ENCODE measurements around the gene DNAH9. TPM values are rescaled to one million over a fixed set of nuclear protein-coding genes. Genes with fewer than 3 reads are reported as not detected.

Gene DNAH9
- total and polyA plus RNA-seq, 2 donors, result 0.79 to 1.2 TPM

GRCh38 chr17:11874756-11875155, 276.5 kb downstream of the DNAH9 start:
- Histone ChIP-seq H3K4me1 (ENCODE audit: insufficient read depth) (no peaks in the 10 kb centered on the region), H3K4me3 (ENCODE audit: low read depth, low read length) (no peak overlapping the region), H3K36me3 (ENCODE audit: insufficient read depth) (no peaks in the 10 kb centered on the region), H3K27ac (ENCODE audit: low read depth) (no peak overlapping the region)
- no peak for DNase-seq (ENCODE audit: extremely low spot score)
- WGBS, result 73% methylated on average over 7 of the region's 7 CpGs

- no peak for DNase-seq (ENCODE audit: extremely low spot score)
- 41% methylated on average over 5 of the region's 5 CpGs for WGBS
- Histone ChIP-seq H3K4me1 (ENCODE audit: insufficient read depth) (no peaks in the 10 kb centered on the region), H3K4me3 (ENCODE audit: low read depth, low read length) (no peak overlapping the region), H3K27ac (ENCODE audit: low read depth) (no peak overlapping the region), H3K36me3 (ENCODE audit: insufficient read depth) (no peaks in the 10 kb centered on the region)
These were observed 282.4 kb downstream of the DNAH9 start for GRCh38 chr17:11880714-11881113.

- WGBS, result 38% methylated on average over 3 of the region's 3 CpGs
These were observed 284.4 kb downstream of the DNAH9 start for GRCh38 chr17:11882716-11883115.

DNA sequence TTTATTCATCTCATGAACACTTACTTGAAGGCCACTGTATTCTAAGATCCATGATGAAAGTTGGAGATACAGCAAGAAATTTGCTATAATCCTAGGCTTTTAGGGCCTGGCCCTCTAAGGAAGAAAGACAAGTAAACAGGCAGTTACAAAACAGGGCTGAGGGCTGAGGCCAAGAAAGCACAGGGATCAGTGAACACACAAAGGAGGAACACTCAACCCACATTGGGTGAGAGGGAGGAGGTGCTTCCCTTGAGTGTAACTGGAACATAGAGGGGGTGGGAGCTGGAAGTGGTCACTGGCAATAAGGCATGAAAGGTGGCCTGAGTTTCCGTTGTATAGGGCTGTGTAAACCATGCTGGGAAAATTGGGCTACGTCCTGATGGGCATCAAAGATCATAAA, 286.8 kb downstream of the DNAH9 start:
- Histone ChIP-seq H3K36me3 (ENCODE audit: insufficient read depth) (no peaks in the 10 kb centered on the region), H3K4me3 (ENCODE audit: low read depth, low read length) (no peak overlapping the region), H3K27ac (ENCODE audit: low read depth) (no peak overlapping the region), H3K4me1 (ENCODE audit: insufficient read depth) (no peaks in the 10 kb centered on the region)
- no peak for DNase-seq (ENCODE audit: extremely low spot score)
- 67% methylated on average over 2 of the region's 2 CpGs for WGBS

More at GRCh38 chr17:11882716-11883115, 284.4 kb downstream of the DNAH9 start:
- H3K4me3 ChIP-seq (ENCODE audit: low read depth, low read length), result no peak overlapping the region
- no peak for DNase-seq (ENCODE audit: extremely low spot score)
- H3K4me1 ChIP-seq (ENCODE audit: insufficient read depth), result no peaks in the 10 kb centered on the region
- no peak overlapping the region for H3K27ac ChIP-seq (ENCODE audit: low read depth)
- H3K36me3 ChIP-seq (ENCODE audit: insufficient read depth), result no peaks in the 10 kb centered on the region

DNA sequence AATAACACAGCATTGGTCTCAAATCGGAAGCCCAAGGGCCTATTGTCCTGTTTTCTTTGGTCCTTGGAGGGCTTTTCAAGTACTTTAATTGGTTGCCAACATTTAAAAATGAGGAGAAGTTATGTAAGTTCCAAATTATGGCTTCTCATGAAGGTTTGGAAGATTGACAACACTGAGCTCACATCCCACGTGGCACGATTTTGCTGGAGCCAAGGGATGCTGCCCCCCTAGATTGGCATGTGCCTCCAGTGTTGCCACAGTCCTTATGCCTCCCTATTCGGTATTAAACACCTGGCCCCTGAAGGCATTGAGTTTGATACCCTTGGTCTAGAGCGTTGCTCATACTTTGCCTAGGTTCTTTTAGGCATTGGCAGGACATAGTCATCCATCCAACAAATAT, 291.0 kb downstream of the DNAH9 start:
- no peaks in the 10 kb centered on the region for H3K4me1 ChIP-seq (ENCODE audit: insufficient read depth)
- no peak for DNase-seq (ENCODE audit: extremely low spot score)
- no peak overlapping the region for H3K4me3 ChIP-seq (ENCODE audit: low read depth, low read length)
- no peak overlapping the region for H3K27ac ChIP-seq (ENCODE audit: low read depth)
- 91% methylated on average over 5 of the region's 5 CpGs for WGBS
- H3K36me3 ChIP-seq (ENCODE audit: insufficient read depth), result no peaks in the 10 kb centered on the region

DNA sequence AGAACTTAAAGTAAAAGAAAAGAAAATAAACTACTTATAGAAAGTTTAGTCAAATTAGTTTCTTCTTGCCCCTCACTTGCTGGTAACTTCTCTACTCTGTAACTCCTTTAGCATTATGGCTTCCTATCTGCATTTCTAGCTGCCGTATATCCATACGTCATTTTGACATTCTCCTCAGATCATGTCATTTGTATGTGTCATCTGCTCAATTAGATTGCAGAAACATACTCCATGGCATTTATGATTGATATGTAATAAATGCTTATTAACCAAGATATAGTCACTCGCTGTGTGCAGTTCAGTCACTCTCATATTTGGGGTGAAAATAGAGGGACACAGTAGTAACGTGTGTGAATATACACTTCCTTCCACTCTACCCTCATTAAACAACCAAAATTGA, 295.6 kb downstream of the DNAH9 start:
- WGBS, result 95% methylated on average over 4 of the region's 4 CpGs
- no peak overlapping the region for H3K4me3 ChIP-seq (ENCODE audit: low read depth, low read length)
- H3K27ac ChIP-seq (ENCODE audit: low read depth), result no peak overlapping the region
- no peaks in the 10 kb centered on the region for H3K4me1 ChIP-seq (ENCODE audit: insufficient read depth)
- DNase-seq (ENCODE audit: extremely low spot score), result no peak
- H3K36me3 ChIP-seq (ENCODE audit: insufficient read depth), result no peaks in the 10 kb centered on the region

DNA sequence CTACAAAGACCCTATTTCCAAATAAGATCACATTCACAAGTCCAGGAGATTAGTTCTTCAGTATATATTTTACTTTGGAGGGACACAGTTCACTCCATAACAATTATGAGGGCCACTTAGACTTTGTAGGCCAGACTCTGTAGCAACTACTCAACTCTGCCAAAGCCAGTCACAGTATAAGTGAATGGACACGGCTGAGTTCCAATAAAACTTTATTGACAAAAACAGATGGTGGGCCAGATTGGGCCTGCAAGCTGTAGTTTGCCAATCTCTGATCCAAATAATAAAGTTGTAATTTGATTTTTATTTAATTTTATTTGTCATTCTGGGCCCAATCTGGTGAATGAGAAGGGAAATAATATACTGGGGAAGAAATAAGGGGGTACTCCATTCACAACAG, 297.9 kb downstream of the DNAH9 start:
- WGBS, result 86% methylated on average over 1 of the region's 1 CpG
- Histone ChIP-seq H3K27ac (ENCODE audit: low read depth) (no peak overlapping the region), H3K36me3 (ENCODE audit: insufficient read depth) (no peaks in the 10 kb centered on the region)

GRCh38 chr17:11898526-11899235, 300.4 kb downstream of the DNAH9 start:
- WGBS, result 57% methylated on average over 7 of the region's 7 CpGs
- no peaks in the 10 kb centered on the region for H3K4me1 ChIP-seq (ENCODE audit: insufficient read depth)
- no peaks in the 10 kb centered on the region for H3K36me3 ChIP-seq (ENCODE audit: insufficient read depth)
- no peak overlapping the region for H3K27ac ChIP-seq (ENCODE audit: low read depth)
- DNase-seq (ENCODE audit: extremely low spot score), result no peak
- no peak overlapping the region for H3K4me3 ChIP-seq (ENCODE audit: low read depth, low read length)

More for the DNA sequence above, 297.9 kb downstream of the DNAH9 start:
- no peak for DNase-seq (ENCODE audit: extremely low spot score)
- Histone ChIP-seq H3K4me3 (ENCODE audit: low read depth, low read length) (no peak overlapping the region), H3K4me1 (ENCODE audit: insufficient read depth) (no peaks in the 10 kb centered on the region)

- Histone ChIP-seq H3K36me3 (ENCODE audit: insufficient read depth) (no peaks in the 10 kb centered on the region), H3K4me3 (ENCODE audit: low read depth, low read length) (no peak overlapping the region), H3K4me1 (ENCODE audit: insufficient read depth) (no peaks in the 10 kb centered on the region), H3K27ac (ENCODE audit: low read depth) (no peak overlapping the region)
- DNase-seq (ENCODE audit: extremely low spot score), result no peak
- WGBS, result 54% methylated on average over 4 of the region's 4 CpGs
These were observed 301.3 kb downstream of the DNAH9 start for GRCh38 chr17:11899537-11899942.

DNA sequence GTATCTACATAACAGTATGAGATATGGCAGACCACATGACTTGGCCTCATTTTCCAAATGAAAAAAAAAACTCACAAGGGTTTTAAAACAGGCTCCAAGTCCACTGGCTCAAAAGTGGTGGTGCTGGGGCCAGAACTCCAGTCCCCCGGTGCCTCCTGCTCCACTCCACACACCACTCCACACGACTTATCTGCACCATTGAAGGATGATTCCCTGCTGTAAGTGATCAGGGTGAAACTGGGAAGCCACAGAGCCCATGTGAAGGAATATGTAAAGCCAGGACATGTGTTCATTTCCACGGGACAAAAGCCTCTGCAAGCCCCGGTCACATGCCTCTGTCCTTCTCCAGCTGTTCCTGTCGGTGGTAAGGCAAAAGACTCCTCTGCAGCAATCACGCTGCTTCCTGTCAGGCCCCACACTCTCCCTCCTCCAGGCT, 301.8 kb downstream of the DNAH9 start:
- H3K4me1 ChIP-seq (ENCODE audit: insufficient read depth), result no peaks in the 10 kb centered on the region
- 27% methylated on average over 6 of the region's 6 CpGs for WGBS
- no peak for DNase-seq (ENCODE audit: extremely low spot score)
- no peaks in the 10 kb centered on the region for H3K36me3 ChIP-seq (ENCODE audit: insufficient read depth)
- H3K4me3 ChIP-seq (ENCODE audit: low read depth, low read length), result no peak overlapping the region
- no peak overlapping the region for H3K27ac ChIP-seq (ENCODE audit: low read depth)

GRCh38 chr17:11900655-11901054, 302.4 kb downstream of the DNAH9 start:
- DNase-seq (ENCODE audit: extremely low spot score), result no peak
- 89% methylated on average over 3 of the region's 3 CpGs for WGBS
- H3K4me3 ChIP-seq (ENCODE audit: low read depth, low read length), result no peak overlapping the region
- H3K36me3 ChIP-seq (ENCODE audit: insufficient read depth), result no peaks in the 10 kb centered on the region
- H3K4me1 ChIP-seq (ENCODE audit: insufficient read depth), result no peaks in the 10 kb centered on the region
- H3K27ac ChIP-seq (ENCODE audit: low read depth), result no peak overlapping the region

DNA sequence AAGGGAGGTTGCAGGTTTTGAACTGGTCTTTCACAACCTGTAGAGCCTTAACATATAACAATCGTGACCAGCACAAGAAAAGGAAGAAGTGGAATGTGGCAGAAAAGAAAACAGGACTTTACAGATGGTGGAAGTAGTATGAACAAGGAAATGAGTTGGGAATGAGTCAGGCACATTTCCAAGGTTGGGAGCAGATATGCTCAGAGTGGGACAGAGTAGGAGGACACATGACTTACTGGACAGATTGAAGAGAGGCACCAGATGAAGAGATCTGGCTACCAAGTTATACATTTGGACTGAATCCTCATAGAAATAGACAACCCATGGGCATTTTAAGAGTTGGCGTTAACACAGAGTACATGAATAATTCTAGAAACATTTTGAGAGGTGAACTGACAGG, 303.7 kb downstream of the DNAH9 start:
- no peaks in the 10 kb centered on the region for H3K4me1 ChIP-seq (ENCODE audit: insufficient read depth)
- no peak overlapping the region for H3K4me3 ChIP-seq (ENCODE audit: low read depth, low read length)
- H3K36me3 ChIP-seq (ENCODE audit: insufficient read depth), result no peaks in the 10 kb centered on the region
- no peak for DNase-seq (ENCODE audit: extremely low spot score)
- no peak overlapping the region for H3K27ac ChIP-seq (ENCODE audit: low read depth)
- 92% methylated on average over 2 of the region's 2 CpGs for WGBS

- no peaks in the 10 kb centered on the region for H3K36me3 ChIP-seq (ENCODE audit: insufficient read depth)
- H3K27ac ChIP-seq (ENCODE audit: low read depth), result no peak overlapping the region
- H3K4me1 ChIP-seq (ENCODE audit: insufficient read depth), result no peaks in the 10 kb centered on the region
- WGBS, result 36% methylated on average over 7 of the region's 7 CpGs
- no peak overlapping the region for H3K4me3 ChIP-seq (ENCODE audit: low read depth, low read length)
- no peak for DNase-seq (ENCODE audit: extremely low spot score)
These were observed 310.5 kb downstream of the DNAH9 start for GRCh38 chr17:11908711-11909146.

- Histone ChIP-seq H3K27ac (ENCODE audit: low read depth) (no peak overlapping the region), H3K36me3 (ENCODE audit: insufficient read depth) (no peaks in the 10 kb centered on the region), H3K4me1 (ENCODE audit: insufficient read depth) (no peaks in the 10 kb centered on the region), H3K4me3 (ENCODE audit: low read depth, low read length) (no peak overlapping the region)
- WGBS, result 68% methylated on average over 5 of the region's 5 CpGs
- no peak for DNase-seq (ENCODE audit: extremely low spot score)
These were observed 311.1 kb downstream of the DNAH9 start for GRCh38 chr17:11909348-11909747.

Data from urinary bladder (tissue), 4 donors.